Lower leg skin (tissue), 4 donors: ENCODE measurements around the gene SEMA5B. TPM values are rescaled to one million over a fixed set of nuclear protein-coding genes. Genes with fewer than 3 reads are reported as not detected.

Source experiments
- DNase-seq, 2 donors: peaks; one replicate each; pipeline ENCODE4 v3.0.0-alpha.2; 2019; ENCODE audit warnings: low spot score in 2 of 2
- H3K4me3 ChIP-seq: fragments of 200-600 bp; sonication (generic); 2 replicates; pipeline ENCODE4 v1.5.1; 2017; ENCODE audit warnings: mild to moderate bottlenecking, low read depth; ENCODE audit not compliant: poor library complexity, severe bottlenecking
- POLR2A ChIP-seq, 2 donors: fragments of 450-650 bp; IDR thresholded peaks; one replicate each; pipeline ENCODE4 v1.6.1; 2016 to 2017; ENCODE audit warnings: antibody characterized with exemption in 2 of 2, mild to moderate bottlenecking in 1 of 2, moderate library complexity in 1 of 2
- WGBS, 2 donors: methylation state at CpG; one replicate each; pipeline ENCODE4 v1.1.5; 2018; 5-methylcytosine and 5-hydroxymethylcytosine counted together
- intact Hi-C: fragments of 100-400 bp; cut with DNase I; formaldehyde crosslinking; loops from one replicate; pipeline ENCODE4 v1.15.0; 2023; ENCODE audit warnings: low total_unique reads
- total RNA-seq, 4 donors: library from RNA; depleted of rRNA; stranded (reverse); fragments of >200 nt; gene quantifications; one replicate each; pipeline ENCODE4 v1.1.0, GENCODE V29; 2016
- TF ChIP-seq, protein P1 (sequence below), 3 donors: fragments of 450-650 bp; IDR thresholded peaks; one replicate each; pipeline ENCODE4 v1.5.1; 2016; ENCODE audit warnings: antibody characterized with exemption in 3 of 3, mild to moderate bottlenecking in 3 of 3, moderate library complexity in 2 of 3

Gene SEMA5B
- total RNA-seq, 4 donors from 2014 or later = 0.21 to 1.8 (median 0.61) TPM

- intact Hi-C loops = no loop called here
- DNase-seq = no peak
- 67 to 77% methylated on average over 15 of the region's 15 CpGs for WGBS, 2 donors
- TF ChIP-seq, protein P1, sequence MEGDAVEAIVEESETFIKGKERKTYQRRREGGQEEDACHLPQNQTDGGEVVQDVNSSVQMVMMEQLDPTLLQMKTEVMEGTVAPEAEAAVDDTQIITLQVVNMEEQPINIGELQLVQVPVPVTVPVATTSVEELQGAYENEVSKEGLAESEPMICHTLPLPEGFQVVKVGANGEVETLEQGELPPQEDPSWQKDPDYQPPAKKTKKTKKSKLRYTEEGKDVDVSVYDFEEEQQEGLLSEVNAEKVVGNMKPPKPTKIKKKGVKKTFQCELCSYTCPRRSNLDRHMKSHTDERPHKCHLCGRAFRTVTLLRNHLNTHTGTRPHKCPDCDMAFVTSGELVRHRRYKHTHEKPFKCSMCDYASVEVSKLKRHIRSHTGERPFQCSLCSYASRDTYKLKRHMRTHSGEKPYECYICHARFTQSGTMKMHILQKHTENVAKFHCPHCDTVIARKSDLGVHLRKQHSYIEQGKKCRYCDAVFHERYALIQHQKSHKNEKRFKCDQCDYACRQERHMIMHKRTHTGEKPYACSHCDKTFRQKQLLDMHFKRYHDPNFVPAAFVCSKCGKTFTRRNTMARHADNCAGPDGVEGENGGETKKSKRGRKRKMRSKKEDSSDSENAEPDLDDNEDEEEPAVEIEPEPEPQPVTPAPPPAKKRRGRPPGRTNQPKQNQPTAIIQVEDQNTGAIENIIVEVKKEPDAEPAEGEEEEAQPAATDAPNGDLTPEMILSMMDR (IDR thresholded peaks at IDR 0.05) = no peak
- TF ChIP-seq POLR2A (IDR thresholded peaks at IDR 0.05) = no peak
- H3K4me3 ChIP-seq = no peak overlapping the region
These were observed 45.1 kb downstream of the SEMA5B start for GRCh38 chr3:122982216-122983185.

- WGBS, 2 donors = 82 to 85% methylated on average over 8 of the region's 8 CpGs
- TF ChIP-seq, protein P1 (IDR thresholded peaks at IDR 0.05) = no peak
- TF ChIP-seq POLR2A (IDR thresholded peaks at IDR 0.05) = no peak
- DNase-seq = no peak
- H3K4me3 ChIP-seq = no peak overlapping the region
- intact Hi-C loops = no loop called here
These were observed 48.4 kb downstream of the SEMA5B start for GRCh38 chr3:122979211-122979610.

DNA sequence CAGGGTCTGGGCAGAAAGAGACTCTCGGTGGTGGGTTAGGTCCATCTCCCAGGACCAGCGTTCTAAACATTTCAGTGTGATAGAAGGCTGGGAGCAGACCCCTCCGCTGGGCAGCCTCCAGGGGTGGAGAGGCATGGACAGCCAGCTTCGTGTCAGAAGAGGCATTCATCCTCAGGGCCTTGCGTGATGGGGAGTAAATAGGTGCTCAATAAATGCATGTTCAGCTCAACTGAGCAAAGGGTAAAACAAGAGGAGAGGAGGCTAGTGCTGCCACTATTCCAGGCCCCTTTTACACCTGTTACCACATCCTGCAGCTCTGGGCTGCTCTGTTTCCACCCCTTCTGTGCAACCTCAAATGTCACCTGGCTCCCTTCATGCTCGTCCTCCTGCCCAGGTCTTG, 49.0 kb downstream of the SEMA5B start:
- WGBS, 2 donors = 88 to 95% methylated on average over 6 of the region's 6 CpGs
- TF ChIP-seq POLR2A (IDR thresholded peaks at IDR 0.05) = no peak
- TF ChIP-seq, protein P1 (IDR thresholded peaks at IDR 0.05) = no peak
- no peak overlapping the region for H3K4me3 ChIP-seq
- intact Hi-C loops = no loop called here
- DNase-seq = no peak

GRCh38 chr3:122977746-122978466, 49.7 kb downstream of the SEMA5B start:
- no peak for DNase-seq

GRCh38 chr3:122975924-122976293, 51.7 kb downstream of the SEMA5B start:
- no peak for DNase-seq
- TF ChIP-seq, protein P1 (IDR thresholded peaks at IDR 0.05) = no peak
- TF ChIP-seq POLR2A (IDR thresholded peaks at IDR 0.05) = no peak
- WGBS, 2 donors = 81 to 83% methylated on average over 4 of the region's 4 CpGs
- intact Hi-C loops = no loop called here
- H3K4me3 ChIP-seq = no peak overlapping the region

More at GRCh38 chr3:122977746-122978466, 49.7 kb downstream of the SEMA5B start:
- TF ChIP-seq, protein P1 (IDR thresholded peaks at IDR 0.05) = no peak
- no peak for TF ChIP-seq POLR2A (IDR thresholded peaks at IDR 0.05)
- intact Hi-C loops = no loop called here
- WGBS, 2 donors = 52 to 54% methylated on average over 7 to 14 of the region's 14 CpGs
- H3K4me3 ChIP-seq = no peak overlapping the region
